NT2/D1 (cell line): ENCODE data around the gene VAPA.

Experiments
- DNase-seq: peaks from one replicate; pipeline ENCODE4 v3.0.0-alpha.2; 2011; ENCODE audit warnings: low read depth, low spot score
- H3K27me3 ChIP-seq: 2 replicates; pipeline ENCODE4 v1.6.0; 2011; ENCODE audit warnings: mild to moderate bottlenecking; ENCODE audit not compliant: insufficient read length, insufficient read depth
- H3K36me3 ChIP-seq: 2 replicates; pipeline ENCODE4 v1.6.1; 2011; ENCODE audit warnings: mild to moderate bottlenecking, low read length, mixed read lengths; ENCODE audit not compliant: insufficient read depth, insufficient read length
- H3K4me1 ChIP-seq: 2 replicates; pipeline ENCODE4 v1.5.1; 2011; ENCODE audit not compliant: insufficient read depth, insufficient read length
- H3K4me3 ChIP-seq: 2 replicates; pipeline ENCODE4 v1.5.1; 2011; ENCODE audit warnings: low read depth; ENCODE audit not compliant: insufficient read length
- H3K9ac ChIP-seq: 2 replicates; pipeline ENCODE4 v1.6.0; 2011; ENCODE audit warnings: low read depth; ENCODE audit not compliant: insufficient read length
- H3K9me3 ChIP-seq: 2 replicates; pipeline ENCODE4 v1.5.1; 2011; ENCODE audit warnings: mild to moderate bottlenecking, low read length; ENCODE audit not compliant: insufficient read depth
- SUZ12 ChIP-seq: IDR thresholded peaks from 2 replicates; pipeline ENCODE4 v1.6.1; 2011; ENCODE audit not compliant: insufficient read length, insufficient read depth; ENCODE audit errors: extremely low read depth
- YY1 ChIP-seq: IDR thresholded peaks from 2 replicates; pipeline ENCODE4 v1.6.1; 2011; ENCODE audit not compliant: insufficient read length, insufficient read depth
- ZNF274 ChIP-seq: IDR thresholded peaks from 2 replicates; pipeline ENCODE4 v1.6.1; 2011; ENCODE audit warnings: mild to moderate bottlenecking, low read depth, low read length

VAPA gene

GRCh38 chr18:9925369-9925768 is 11.6 kb downstream of the VAPA start:
- Histone ChIP-seq H3K36me3 (no peaks in the 10 kb centered on the region), H3K4me1 (no peaks in the 10 kb centered on the region), H3K27me3 (no peaks in the 10 kb centered on the region), H3K9me3 (no peaks in the 10 kb centered on the region), H3K4me3 (no peak overlapping the region), H3K9ac (no peak overlapping the region)
- TF ChIP-seq SUZ12 (no peak), YY1 (no peak), ZNF274 (no peak)
- DNase-seq = no peak

DNA sequence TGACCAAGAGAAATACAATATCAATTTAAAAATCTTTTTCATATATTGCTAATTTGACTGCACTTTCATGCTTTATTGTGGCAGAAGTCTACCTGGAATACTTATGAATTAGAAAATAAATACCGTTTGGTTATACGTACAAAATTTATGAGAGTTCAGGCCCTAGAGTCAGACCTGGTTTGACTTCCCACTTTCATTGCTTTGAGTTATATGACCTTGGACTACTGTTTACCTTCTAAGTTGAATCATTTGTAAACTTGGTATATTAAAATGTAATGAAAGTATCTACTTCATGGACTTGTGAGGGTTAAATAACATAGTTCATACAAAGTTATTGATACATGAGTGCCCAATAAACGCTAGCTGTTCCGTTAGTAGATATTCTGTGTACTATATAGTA is 12.0 kb downstream of the VAPA start:
- Histone ChIP-seq H3K4me1 (no peaks in the 10 kb centered on the region), H3K27me3 (no peaks in the 10 kb centered on the region), H3K36me3 (no peaks in the 10 kb centered on the region), H3K4me3 (no peak overlapping the region), H3K9ac (no peak overlapping the region), H3K9me3 (no peaks in the 10 kb centered on the region)
- DNase-seq = no peak
- TF ChIP-seq ZNF274 = no peak
- no peak for TF ChIP-seq SUZ12
- no peak for TF ChIP-seq YY1

DNA sequence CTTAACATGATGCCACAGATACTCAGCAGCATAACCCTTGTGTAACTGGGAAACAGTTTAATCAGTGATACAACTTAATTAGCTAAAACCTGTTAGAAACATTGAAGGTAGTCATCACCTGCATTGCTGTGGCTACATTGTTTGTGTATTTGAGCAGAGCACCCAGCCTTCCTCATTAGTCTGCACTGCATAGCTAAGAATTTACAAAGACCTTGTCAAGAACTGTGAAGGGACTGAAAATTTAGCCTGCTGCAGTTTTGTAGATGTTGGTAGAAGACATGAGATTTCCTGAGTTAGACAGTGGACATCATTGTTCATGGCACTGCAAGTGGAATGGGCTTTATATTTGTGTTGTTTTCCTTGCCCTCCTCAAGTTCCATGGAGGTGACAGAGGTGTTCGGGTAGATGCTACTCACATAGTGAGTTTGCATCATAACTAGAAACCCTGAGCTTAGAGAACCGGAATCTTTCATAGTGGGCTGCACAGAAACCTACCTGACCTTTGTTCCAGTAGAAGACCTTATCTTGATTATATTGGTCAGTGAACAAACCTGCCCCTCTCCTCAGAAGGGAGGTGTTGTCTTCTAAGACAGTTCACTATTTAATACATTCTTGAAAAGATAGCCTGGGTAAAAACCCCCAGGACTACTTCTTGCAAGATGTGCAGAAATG is 12.5 kb downstream of the VAPA start:
- TF ChIP-seq SUZ12 (no peak), ZNF274 (no peak), YY1 (no peak)
- H3K36me3 ChIP-seq = no peaks in the 10 kb centered on the region
- no peaks in the 10 kb centered on the region for H3K27me3 ChIP-seq
- H3K9ac ChIP-seq = no peak overlapping the region
- no peak for DNase-seq
- no peak overlapping the region for H3K4me3 ChIP-seq
- no peaks in the 10 kb centered on the region for H3K9me3 ChIP-seq
- H3K4me1 ChIP-seq = no peaks in the 10 kb centered on the region

GRCh38 chr18:9926977-9927376 is 13.2 kb downstream of the VAPA start:
- Histone ChIP-seq H3K4me1 (no peaks in the 10 kb centered on the region), H3K9ac (no peak overlapping the region), H3K9me3 (no peaks in the 10 kb centered on the region), H3K4me3 (no peak overlapping the region), H3K27me3 (no peaks in the 10 kb centered on the region), H3K36me3 (no peaks in the 10 kb centered on the region)
- TF ChIP-seq SUZ12 (no peak), ZNF274 (no peak), YY1 (no peak)
- DNase-seq = no peak

DNA sequence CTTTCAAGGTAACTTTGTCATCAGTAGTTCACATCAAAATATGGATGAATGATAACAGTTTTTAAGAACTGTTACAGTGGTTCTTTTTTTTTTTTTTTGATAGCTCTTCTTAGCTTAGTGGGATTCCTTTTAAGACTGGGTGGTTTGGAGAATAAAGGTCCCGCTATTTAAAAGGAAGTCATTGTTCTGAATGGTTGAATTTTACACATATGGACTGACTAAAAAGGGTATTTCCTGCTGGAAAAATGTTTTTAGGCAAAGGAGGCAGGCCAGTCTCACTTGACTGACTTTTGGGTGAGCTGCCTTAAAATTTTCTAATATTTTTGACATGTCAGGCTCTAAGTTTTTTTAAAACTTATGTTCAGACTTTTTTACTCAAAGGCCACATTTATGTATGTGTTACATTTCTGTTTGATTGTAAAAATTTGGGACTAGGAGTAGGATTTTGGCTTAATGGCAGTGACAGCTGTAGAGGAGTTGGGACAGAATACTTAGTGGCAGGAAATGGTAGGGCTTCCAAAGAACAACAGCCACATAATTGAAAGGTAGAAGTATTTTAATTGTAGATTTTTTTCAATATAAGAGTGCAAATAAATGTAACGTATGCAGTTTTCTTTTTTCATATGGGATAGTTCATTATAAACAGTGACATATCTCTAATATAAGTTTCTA is 13.7 kb downstream of the VAPA start:
- Histone ChIP-seq H3K9me3 (no peaks in the 10 kb centered on the region), H3K27me3 (no peaks in the 10 kb centered on the region), H3K9ac (no peak overlapping the region), H3K36me3 (peaks cover 5% of the 10 kb centered on the region), H3K4me3 (no peak overlapping the region), H3K4me1 (no peaks in the 10 kb centered on the region)
- TF ChIP-seq YY1 (no peak), ZNF274 (no peak)
- no peak for DNase-seq

GRCh38 chr18:9928646-9929259 is 14.9 kb downstream of the VAPA start:
- Histone ChIP-seq H3K27me3 (no peaks in the 10 kb centered on the region), H3K4me1 (no peaks in the 10 kb centered on the region), H3K9me3 (no peaks in the 10 kb centered on the region), H3K4me3 (no peak overlapping the region), H3K9ac (no peak overlapping the region), H3K36me3 (peaks cover 12% of the 10 kb centered on the region)
- TF ChIP-seq SUZ12 (no peak), ZNF274 (no peak), YY1 (no peak)
- no peak for DNase-seq

DNA sequence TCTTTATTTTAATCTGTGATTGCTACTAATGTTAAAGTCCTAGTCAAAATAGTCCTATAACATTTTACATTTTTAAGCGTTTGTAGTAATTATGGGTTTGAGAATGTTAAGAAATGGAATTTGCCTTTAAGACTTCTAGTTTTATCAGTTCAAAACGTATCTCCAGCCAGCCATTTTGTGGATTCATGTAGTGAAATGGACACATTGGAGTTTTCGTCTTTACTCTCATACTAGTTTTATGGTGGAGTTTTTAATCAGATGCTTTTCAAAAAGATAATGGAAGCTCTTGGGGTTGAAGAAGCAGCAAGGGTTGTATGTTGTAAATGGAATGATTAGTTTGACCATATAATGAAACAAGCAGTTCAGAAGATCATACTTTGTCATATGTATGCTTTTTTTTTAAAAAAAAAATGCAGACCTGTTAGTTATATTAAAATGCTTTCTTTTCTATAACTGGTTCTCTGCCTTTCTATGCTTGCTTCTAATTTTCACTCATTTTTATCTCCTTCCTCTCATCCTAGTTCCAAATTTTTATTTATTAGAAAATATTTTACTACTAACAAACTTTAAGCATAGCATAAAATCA is 16.6 kb downstream of the VAPA start:
- Histone ChIP-seq H3K27me3 (no peaks in the 10 kb centered on the region), H3K9ac (no peak overlapping the region), H3K4me3 (no peak overlapping the region), H3K9me3 (no peaks in the 10 kb centered on the region), H3K36me3 (peaks cover 16% of the 10 kb centered on the region), H3K4me1 (no peaks in the 10 kb centered on the region)
- DNase-seq = no peak
- TF ChIP-seq ZNF274 = no peak
- no peak for TF ChIP-seq YY1
- no peak for TF ChIP-seq SUZ12
